Neuronal stem cell (in vitro differentiated cells): ENCODE data around the gene FAM200B.

Experiments used
- DNase-seq: peaks from one replicate; pipeline ENCODE4 v3.0.0-alpha.2; 2013; ENCODE audit warnings: low spot score
- H2AFZ ChIP-seq: one replicate; pipeline ENCODE4 v1.6.1; 2013; ENCODE audit warnings: mild to moderate bottlenecking, low read length, inconsistent platforms
- H2AK5ac ChIP-seq: 2 replicates; pipeline ENCODE4 v1.6.1; 2013; ENCODE audit warnings: low read depth, mild to moderate bottlenecking, inconsistent platforms, low read length, moderate library complexity, mixed read lengths
- H2BK120ac ChIP-seq: 2 replicates; pipeline ENCODE4 v1.6.1; 2013; ENCODE audit warnings: low read depth, mild to moderate bottlenecking, inconsistent platforms, low read length, moderate library complexity, mixed read lengths
- H2BK12ac ChIP-seq: one replicate; pipeline ENCODE4 v1.6.1; 2013; ENCODE audit warnings: low read length, inconsistent platforms
- H2BK15ac ChIP-seq: 2 replicates; pipeline ENCODE4 v1.6.1; 2013; ENCODE audit warnings: mild to moderate bottlenecking, low read length, inconsistent platforms, mixed read lengths
- H2BK5ac ChIP-seq: one replicate; pipeline ENCODE4 v1.6.1; 2013; ENCODE audit warnings: inconsistent platforms, mild to moderate bottlenecking, low read length, moderate library complexity
- H3K14ac ChIP-seq: one replicate; pipeline ENCODE4 v1.6.1; 2013; ENCODE audit warnings: low read length, inconsistent platforms
- H3K18ac ChIP-seq: 2 replicates; pipeline ENCODE4 v1.6.1; 2013; ENCODE audit warnings: low read length, inconsistent platforms
- H3K23ac ChIP-seq: 2 replicates; pipeline ENCODE4 v1.6.1; 2013; ENCODE audit warnings: low read depth, mild to moderate bottlenecking, mixed read lengths, low read length, inconsistent platforms; ENCODE audit not compliant: poor library complexity
- H3K27ac ChIP-seq: replicated peaks from 3 replicates; pipeline ENCODE4 v1.5.1; 2013; ENCODE audit warnings: low read length, inconsistent platforms
- H3K27me3 ChIP-seq, 3 experiments: 2 replicates each; pipeline ENCODE4 v1.6.1; 2013; ENCODE audit warnings: low read length in 3 of 3, mild to moderate bottlenecking in 2 of 3, inconsistent platforms in 1 of 3, low read depth in 1 of 3, mixed read lengths in 1 of 3, moderate library complexity in 1 of 3; ENCODE audit not compliant: control insufficient read depth in 3 of 3, insufficient read depth in 3 of 3
- H3K36me3 ChIP-seq, 2 donors: replicated peaks in 1 of 2; 2 replicates each; pipeline ENCODE4 v1.6.1; 2013; ENCODE audit warnings: low read length in 2 of 2; ENCODE audit not compliant: control insufficient read depth in 2 of 2, insufficient read depth in 2 of 2
- H3K4ac ChIP-seq: 2 replicates; pipeline ENCODE4 v1.6.1; 2013; ENCODE audit warnings: inconsistent platforms, mild to moderate bottlenecking, low read length, moderate library complexity
- H3K4me1 ChIP-seq, 2 donors: 1 replicate in 1 of 2; 2 replicates in 1 of 2; pipeline ENCODE4 v1.6.1; 2013; ENCODE audit warnings: low read length in 2 of 2, low read depth in 1 of 2; ENCODE audit not compliant: control insufficient read depth in 2 of 2, insufficient read depth in 1 of 2
- H3K4me2 ChIP-seq: one replicate; pipeline ENCODE4 v1.6.1; 2013; ENCODE audit warnings: mild to moderate bottlenecking, low read length, inconsistent platforms; ENCODE audit not compliant: insufficient read depth, poor library complexity, severe bottlenecking
- H3K4me3 ChIP-seq, 2 donors: 2 replicates each; pipeline ENCODE4 v1.5.1; 2013; ENCODE audit warnings: low read length in 2 of 2, mild to moderate bottlenecking in 2 of 2, inconsistent platforms in 1 of 2, moderate library complexity in 1 of 2
- H3K79me1 ChIP-seq: one replicate; pipeline ENCODE4 v1.6.1; 2013; ENCODE audit warnings: low read depth, mild to moderate bottlenecking, inconsistent platforms, low read length, moderate library complexity
- H3K9ac ChIP-seq: one replicate; pipeline ENCODE4 v1.6.1; 2013; ENCODE audit warnings: mild to moderate bottlenecking, low read depth, low read length, inconsistent platforms; ENCODE audit not compliant: poor library complexity
- H3K9me3 ChIP-seq, 2 donors: replicated peaks in 1 of 2; 2 replicates each; pipeline versions ENCODE3 to v1.6.1; 2013; ENCODE audit warnings: low read length in 2 of 2, mild to moderate bottlenecking in 2 of 2, inconsistent platforms in 1 of 2, low read depth in 1 of 2, mixed read lengths in 1 of 2, moderate library complexity in 1 of 2; ENCODE audit not compliant: control insufficient read depth in 2 of 2, insufficient read depth in 1 of 2
- H4K8ac ChIP-seq: one replicate; pipeline ENCODE4 v1.6.1; 2013; ENCODE audit warnings: low read depth, mild to moderate bottlenecking, inconsistent platforms, low read length, moderate library complexity
- H4K91ac ChIP-seq: one replicate; pipeline ENCODE4 v1.6.1; 2013; ENCODE audit warnings: low read length, low read depth, mild to moderate bottlenecking, inconsistent platforms; ENCODE audit not compliant: poor library complexity
- WGBS, 2 donors: extraction: QIAGEN DNeasy Blood & Tissue Kit; methylation state at CpG; one replicate each; pipeline ENCODE4 v1.1.7; 2013; ENCODE audit warnings: missing lambda C conversion rate in 2 of 2, mixed read lengths in 1 of 2; ENCODE audit not compliant: insufficient read length in 2 of 2, insufficient replicate concordance in 1 of 2; ENCODE audit errors: extremely low coverage in 2 of 2; 5-methylcytosine and 5-hydroxymethylcytosine counted together

FAM200B gene

GRCh38 chr4:15668566-15669435 lies 12.8 kb upstream of the FAM200B start:
- H3K14ac ChIP-seq, result no peak overlapping the region
- WGBS, 2 donors, result no CpG with 5 or more reads among the region's 1 CpG
- H2BK12ac ChIP-seq, result no peak overlapping the region
- no peak overlapping the region for H3K18ac ChIP-seq
- peaks cover 8 to 88% of the 10 kb centered on the region in 2 donors for H3K36me3 ChIP-seq
- DNase-seq, result no peak
- no peak overlapping the region for H2BK120ac ChIP-seq
- H3K9ac ChIP-seq, result no peak overlapping the region
- no peak overlapping the region for H4K8ac ChIP-seq
- H2AK5ac ChIP-seq, result no peak overlapping the region
- H3K23ac ChIP-seq, result no peak overlapping the region
- H2BK15ac ChIP-seq, result no peak overlapping the region
- H3K27ac ChIP-seq, result no peak overlapping the region
- H3K4me3 ChIP-seq, result no peak overlapping the region
- H3K9me3 ChIP-seq, result peaks cover 0 to 3% of the 10 kb centered on the region in 2 donors
- no peak overlapping the region for H2BK5ac ChIP-seq
- no peak overlapping the region for H3K4ac ChIP-seq
- no peaks in the 10 kb centered on the region for H3K27me3 ChIP-seq
- no peaks in the 10 kb centered on the region for H3K79me1 ChIP-seq
- H3K4me1 ChIP-seq, result no peaks in the 10 kb centered on the region
- no peak overlapping the region for H4K91ac ChIP-seq
- H2AFZ ChIP-seq, result no peak overlapping the region
- H3K4me2 ChIP-seq, result no peak overlapping the region

- Histone ChIP-seq H2BK12ac (no peak overlapping the region), H2BK15ac (no peak overlapping the region), H3K9ac (no peak overlapping the region), H3K23ac (no peak overlapping the region), H2AFZ (no peak overlapping the region), H3K4me3 (no peak overlapping the region), H3K4me1 (no peaks in the 10 kb centered on the region), H3K4ac (no peak overlapping the region), H2BK5ac (no peak overlapping the region), H2BK120ac (no peak overlapping the region), H3K27ac (no peak overlapping the region), H3K36me3 (peaks cover 8 to 77% of the 10 kb centered on the region in 2 donors), H4K8ac (no peak overlapping the region), H2AK5ac (no peak overlapping the region), H3K18ac (no peak overlapping the region), H3K4me2 (no peak overlapping the region), H3K27me3 (no peaks in the 10 kb centered on the region), H3K14ac (no peak overlapping the region), H3K9me3 (peaks cover 0 to 3% of the 10 kb centered on the region in 2 donors), H3K79me1 (peaks cover 2% of the 10 kb centered on the region), H4K91ac (no peak overlapping the region)
- no CpG with 5 or more reads among the region's 3 CpGs for WGBS, 2 donors
- no peak for DNase-seq
These were observed 11.1 kb upstream of the FAM200B start for GRCh38 chr4:15670576-15670975.

- Histone ChIP-seq H3K9ac (no peak overlapping the region), H2BK15ac (no peak overlapping the region), H2AFZ (no peak overlapping the region), H3K4me1 (no peaks in the 10 kb centered on the region), H2AK5ac (no peak overlapping the region), H3K4me2 (no peak overlapping the region), H3K18ac (no peak overlapping the region), H3K27ac (no peak overlapping the region), H3K23ac (no peak overlapping the region), H3K9me3 (peaks cover 0 to 11% of the 10 kb centered on the region in 2 donors), H3K36me3 (peaks cover 2 to 72% of the 10 kb centered on the region in 2 donors), H3K4me3 (no peak overlapping the region), H4K8ac (no peak overlapping the region), H2BK120ac (no peak overlapping the region), H3K79me1 (peaks cover 2% of the 10 kb centered on the region), H2BK12ac (no peak overlapping the region), H3K4ac (no peak overlapping the region), H4K91ac (no peak overlapping the region), H2BK5ac (no peak overlapping the region), H3K27me3 (no peaks in the 10 kb centered on the region), H3K14ac (no peak overlapping the region)
- no peak for DNase-seq
- no CpG with 5 or more reads among the region's 3 CpGs for WGBS, 2 donors
These were observed 9.5 kb upstream of the FAM200B start for GRCh38 chr4:15672101-15672500.

- H4K8ac ChIP-seq, result no peak overlapping the region
- no CpG with 5 or more reads among the region's 1 CpG for WGBS, 2 donors
These were observed 8.3 kb upstream of the FAM200B start for GRCh38 chr4:15673337-15673736.

More at GRCh38 chr4:15673337-15673736, 8.3 kb upstream of the FAM200B start:
- Histone ChIP-seq H2BK5ac (no peak overlapping the region), H3K4ac (no peak overlapping the region), H3K27ac (no peak overlapping the region), H3K27me3 (no peaks in the 10 kb centered on the region), H3K18ac (no peak overlapping the region), H2BK15ac (no peak overlapping the region), H4K91ac (no peak overlapping the region), H3K79me1 (peaks cover 4% of the 10 kb centered on the region), H3K36me3 (peaks cover 2 to 72% of the 10 kb centered on the region in 2 donors), H3K4me1 (no peaks in the 10 kb centered on the region), H2BK12ac (no peak overlapping the region), H3K9ac (no peak overlapping the region), H3K4me3 (no peak overlapping the region), H2BK120ac (no peak overlapping the region), H3K9me3 (peaks cover 0 to 22% of the 10 kb centered on the region in 2 donors), H3K4me2 (no peak overlapping the region), H2AFZ (no peak overlapping the region), H2AK5ac (no peak overlapping the region), H3K23ac (no peak overlapping the region), H3K14ac (no peak overlapping the region)
- DNase-seq, result no peak
